Trophoblast cell (in vitro differentiated cells and primary cell): Measurements from ENCODE around the gene TBC1D5.
A peak's percentile ranks its signal among the peaks of the same experiment; 100 is the strongest.

ENCODE experiments used
- DNase-seq, 2 donors: peaks; one replicate each; pipeline ENCODE4 v3.0.0-alpha.2; 2016
- H2AFZ ChIP-seq: 2 replicates; pipeline ENCODE4 v1.6.1; 2013; ENCODE audit warnings: low read length, moderate library complexity, mild to moderate bottlenecking; ENCODE audit not compliant: insufficient read depth, poor library complexity
- H2AK5ac ChIP-seq: 2 replicates; pipeline ENCODE4 v1.6.1; 2013; ENCODE audit warnings: mild to moderate bottlenecking, low read length
- H2BK120ac ChIP-seq: 2 replicates; pipeline ENCODE4 v1.6.1; 2013; ENCODE audit warnings: low read length, mild to moderate bottlenecking, moderate library complexity; ENCODE audit not compliant: insufficient read depth, poor library complexity
- H2BK12ac ChIP-seq: 2 replicates; pipeline ENCODE4 v1.6.1; 2013; ENCODE audit warnings: mild to moderate bottlenecking, low read length, moderate library complexity
- H2BK5ac ChIP-seq: 2 replicates; pipeline ENCODE4 v1.6.1; 2013; ENCODE audit warnings: low read length, low read depth, moderate library complexity, mild to moderate bottlenecking; ENCODE audit not compliant: poor library complexity
- H3K14ac ChIP-seq: 2 replicates; pipeline ENCODE4 v1.6.1; 2013; ENCODE audit warnings: mild to moderate bottlenecking, low read length
- H3K18ac ChIP-seq: 2 replicates; pipeline ENCODE4 v1.6.1; 2013; ENCODE audit warnings: mild to moderate bottlenecking, low read length
- H3K23ac ChIP-seq: 2 replicates; pipeline ENCODE4 v1.6.1; 2013; ENCODE audit warnings: low read length
- H3K27ac ChIP-seq: 2 replicates; pipeline ENCODE4 v1.5.1; 2013; ENCODE audit warnings: low read depth, mild to moderate bottlenecking, inconsistent platforms, low read length, moderate library complexity
- H3K27me3 ChIP-seq: 2 replicates; pipeline ENCODE4 v1.6.1; 2013; ENCODE audit warnings: inconsistent platforms, mild to moderate bottlenecking, low read length, moderate library complexity; ENCODE audit not compliant: insufficient read depth
- H3K36me3 ChIP-seq, 2 experiments: 1 replicate in 1 of 2; 2 replicates in 1 of 2; pipeline ENCODE4 v1.6.1; 2013; ENCODE audit warnings: low read length in 2 of 2, mild to moderate bottlenecking in 2 of 2, moderate library complexity in 1 of 2; ENCODE audit not compliant: insufficient read depth in 2 of 2, control insufficient read depth in 1 of 2
- H3K4ac ChIP-seq: 2 replicates; pipeline ENCODE4 v1.6.1; 2013; ENCODE audit warnings: low read depth, mild to moderate bottlenecking, low read length, moderate library complexity
- H3K4me1 ChIP-seq, 2 experiments: 1 replicate in 1 of 2; 2 replicates in 1 of 2; pipeline ENCODE4 v1.6.1; 2013; ENCODE audit warnings: low read length in 2 of 2, mild to moderate bottlenecking in 2 of 2, moderate library complexity in 1 of 2; ENCODE audit not compliant: insufficient read depth in 2 of 2, control insufficient read depth in 1 of 2
- H3K4me2 ChIP-seq: 2 replicates; pipeline ENCODE4 v1.6.1; 2013; ENCODE audit warnings: inconsistent platforms, mild to moderate bottlenecking, low read length, moderate library complexity
- H3K4me3 ChIP-seq: 2 replicates; pipeline ENCODE4 v1.5.1; 2013; ENCODE audit warnings: mild to moderate bottlenecking, low read depth, low read length, inconsistent platforms
- H3K79me1 ChIP-seq: one replicate; pipeline ENCODE4 v1.6.1; 2013; ENCODE audit warnings: low read length
- H3K79me2 ChIP-seq: 2 replicates; pipeline ENCODE4 v1.6.1; 2013; ENCODE audit warnings: low read length, mild to moderate bottlenecking; ENCODE audit not compliant: control insufficient read depth, insufficient read depth, poor library complexity
- H3K9ac ChIP-seq: 2 replicates; pipeline ENCODE4 v1.6.1; 2013; ENCODE audit warnings: mild to moderate bottlenecking, low read length
- H3K9me3 ChIP-seq: 2 replicates; pipeline ENCODE4 v1.6.1; 2013; ENCODE audit warnings: low read depth, mild to moderate bottlenecking, control low read depth, inconsistent platforms, low read length; ENCODE audit not compliant: insufficient read depth
- H4K12ac ChIP-seq: 2 replicates; pipeline ENCODE4 v1.6.1; 2013; ENCODE audit warnings: low read depth, mild to moderate bottlenecking, low read length, moderate library complexity
- H4K8ac ChIP-seq: 2 replicates; pipeline ENCODE4 v1.6.1; 2013; ENCODE audit warnings: low read depth, mild to moderate bottlenecking, low read length, moderate library complexity
- H4K91ac ChIP-seq: one replicate; pipeline ENCODE4 v1.6.1; 2013; ENCODE audit warnings: low read depth, mild to moderate bottlenecking, low read length, moderate library complexity
- WGBS: extraction: QIAGEN DNeasy Blood & Tissue Kit; methylation state at CpG from one replicate; pipeline ENCODE4 v1.1.7; 2013; ENCODE audit warnings: missing lambda C conversion rate; ENCODE audit not compliant: insufficient read length, insufficient coverage; ENCODE audit errors: extremely low coverage; 5-methylcytosine and 5-hydroxymethylcytosine counted together

The TBC1D5 gene

GRCh38 chr3:17187589-17188184 is 554.7 kb downstream of the TBC1D5 start:
- Histone ChIP-seq H4K8ac (no peak overlapping the region), H2AFZ (no peak overlapping the region), H3K9ac (no peak overlapping the region), H3K79me1 (no peaks in the 10 kb centered on the region), H2BK5ac (no peak overlapping the region), H3K4ac (no peak overlapping the region), H4K91ac (no peak overlapping the region), H3K27me3 (no peaks in the 10 kb centered on the region), H3K23ac (no peak overlapping the region), H3K4me2 (no peak overlapping the region), H3K18ac (no peak overlapping the region), H2BK120ac (no peak overlapping the region), H3K79me2 (no peaks in the 10 kb centered on the region), H2BK12ac (no peak overlapping the region), H4K12ac (no peak overlapping the region), H3K27ac (no peak overlapping the region), H3K36me3 (no peaks in the 10 kb centered on the region), H3K4me1 (no peaks in the 10 kb centered on the region), H3K14ac (no peak overlapping the region), H2AK5ac (no peak overlapping the region), H3K9me3 (no peaks in the 10 kb centered on the region), H3K4me3 (no peak overlapping the region)
- DNase-seq = no peak
- WGBS = no CpG with 5 or more reads among the region's 6 CpGs

GRCh38 chr3:17183951-17184550 is 558.4 kb downstream of the TBC1D5 start:
- no peaks in the 10 kb centered on the region for H3K4me1 ChIP-seq
- no peak overlapping the region for H4K91ac ChIP-seq
- H2AK5ac ChIP-seq = no peak overlapping the region
- H4K8ac ChIP-seq = no peak overlapping the region
- peak in 1 of 2 donors; percentile 40 for DNase-seq
- H3K36me3 ChIP-seq = no peaks in the 10 kb centered on the region
- H3K79me2 ChIP-seq = no peaks in the 10 kb centered on the region
- no peak overlapping the region for H2BK12ac ChIP-seq
- no peak overlapping the region for H3K4me3 ChIP-seq
- no peak overlapping the region for H4K12ac ChIP-seq
- no peak overlapping the region for H2BK5ac ChIP-seq
- H3K14ac ChIP-seq = no peak overlapping the region
- H3K79me1 ChIP-seq = no peaks in the 10 kb centered on the region
- no peak overlapping the region for H3K4ac ChIP-seq
- no peak overlapping the region for H3K27ac ChIP-seq
- H3K23ac ChIP-seq = no peak overlapping the region
- no peak overlapping the region for H3K4me2 ChIP-seq
- H3K27me3 ChIP-seq = no peaks in the 10 kb centered on the region
- H3K9ac ChIP-seq = no peak overlapping the region
- no peaks in the 10 kb centered on the region for H3K9me3 ChIP-seq
- no peak overlapping the region for H2AFZ ChIP-seq
- H2BK120ac ChIP-seq = no peak overlapping the region
- no peak overlapping the region for H3K18ac ChIP-seq

- Histone ChIP-seq H3K9ac (no peak overlapping the region), H3K4me3 (no peak overlapping the region), H2AFZ (no peak overlapping the region), H3K79me1 (no peaks in the 10 kb centered on the region), H3K27ac (no peak overlapping the region), H3K18ac (no peak overlapping the region), H2AK5ac (no peak overlapping the region), H3K4ac (no peak overlapping the region), H3K36me3 (peaks cover 0 to 2% of the 10 kb centered on the region in 2 experiments), H4K12ac (no peak overlapping the region), H3K23ac (no peak overlapping the region), H2BK12ac (no peak overlapping the region), H3K4me2 (no peak overlapping the region), H3K79me2 (no peaks in the 10 kb centered on the region), H3K4me1 (no peaks in the 10 kb centered on the region), H4K8ac (no peak overlapping the region), H3K9me3 (no peaks in the 10 kb centered on the region), H2BK5ac (no peak overlapping the region), H3K14ac (no peak overlapping the region), H3K27me3 (no peaks in the 10 kb centered on the region), H4K91ac (no peak overlapping the region), H2BK120ac (no peak overlapping the region)
- DNase-seq = no peak
- WGBS = no CpG with 5 or more reads among the region's 5 CpGs
Measured at GRCh38 chr3:17182166-17182565, 560.3 kb downstream of the TBC1D5 start.

- peaks cover 0 to 2% of the 10 kb centered on the region in 2 experiments for H3K36me3 ChIP-seq
- H2BK12ac ChIP-seq = no peak overlapping the region
- H3K9me3 ChIP-seq = no peaks in the 10 kb centered on the region
- H2BK120ac ChIP-seq = no peak overlapping the region
- no peaks in the 10 kb centered on the region for H3K79me1 ChIP-seq
- H3K14ac ChIP-seq = no peak overlapping the region
- H4K8ac ChIP-seq = no peak overlapping the region
- H3K4me2 ChIP-seq = no peak overlapping the region
- no peaks in the 10 kb centered on the region for H3K4me1 ChIP-seq
- no peaks in the 10 kb centered on the region for H3K27me3 ChIP-seq
- H2AK5ac ChIP-seq = no peak overlapping the region
- no CpG with 5 or more reads among the region's 2 CpGs for WGBS
- no peak overlapping the region for H4K12ac ChIP-seq
- no peak for DNase-seq
- H3K27ac ChIP-seq = no peak overlapping the region
- no peaks in the 10 kb centered on the region for H3K79me2 ChIP-seq
- no peak overlapping the region for H3K23ac ChIP-seq
- H2AFZ ChIP-seq = no peak overlapping the region
- no peak overlapping the region for H3K4ac ChIP-seq
- H3K9ac ChIP-seq = no peak overlapping the region
- H4K91ac ChIP-seq = no peak overlapping the region
- H2BK5ac ChIP-seq = no peak overlapping the region
- H3K18ac ChIP-seq = no peak overlapping the region
- no peak overlapping the region for H3K4me3 ChIP-seq
Measured at GRCh38 chr3:17181413-17181907, 561.0 kb downstream of the TBC1D5 start.
